Hepatocyte (in vitro differentiated cells): ENCODE measurements around the gene MTPN. TPM values are rescaled to one million over a fixed set of nuclear protein-coding genes. Genes with fewer than 3 reads are reported as not detected.

Source experiments
- DNase-seq: peaks from one replicate; pipeline ENCODE4 v3.0.0-alpha.2; 2016; ENCODE audit warnings: low spot score
- H2AFZ ChIP-seq: fragments of 200-600 bp; sonication (generic); 2 replicates; pipeline ENCODE4 v1.6.0; 2016; ENCODE audit warnings: antibody characterized with exemption, mild to moderate bottlenecking
- H3K27ac ChIP-seq: fragments of 200-600 bp; sonication (generic); 2 replicates; pipeline ENCODE4 v1.5.1; 2016; ENCODE audit warnings: mild to moderate bottlenecking
- H3K27me3 ChIP-seq: fragments of 200-600 bp; sonication (generic); 2 replicates; pipeline ENCODE4 v1.6.1; 2016
- H3K36me3 ChIP-seq: fragments of 200-600 bp; sonication (generic); replicated peaks from 2 replicates; pipeline ENCODE4 v1.5.1; 2016; ENCODE audit warnings: low read depth; ENCODE audit not compliant: insufficient read depth
- H3K4me1 ChIP-seq: fragments of 200-600 bp; sonication (generic); 2 replicates; pipeline ENCODE4 v1.5.1; 2016; ENCODE audit warnings: mild to moderate bottlenecking, moderate library complexity; ENCODE audit not compliant: insufficient read depth
- H3K4me2 ChIP-seq: fragments of 200-600 bp; sonication (generic); 2 replicates; pipeline ENCODE4 v1.6.0; 2016
- H3K4me3 ChIP-seq: fragments of 200-600 bp; sonication (generic); 2 replicates; pipeline ENCODE4 v1.5.1; 2016; ENCODE audit warnings: mild to moderate bottlenecking
- H3K79me2 ChIP-seq: fragments of 200-600 bp; sonication (generic); 2 replicates; pipeline ENCODE4 v1.6.0; 2017; ENCODE audit warnings: mild to moderate bottlenecking
- H3K9me2 ChIP-seq: fragments of 200-600 bp; sonication (generic); replicated peaks from 2 replicates; pipeline ENCODE4 v1.6.0; 2017; ENCODE audit warnings: mild to moderate bottlenecking; ENCODE audit not compliant: insufficient read depth
- H3K9me3 ChIP-seq: fragments of 200-600 bp; sonication (generic); 2 replicates; pipeline ENCODE4 v1.5.1; 2016; ENCODE audit warnings: low read depth, mild to moderate bottlenecking
- H4K20me1 ChIP-seq: fragments of 200-600 bp; sonication (generic); 2 replicates; pipeline ENCODE4 v1.6.0; 2016; ENCODE audit warnings: mild to moderate bottlenecking; ENCODE audit not compliant: insufficient read depth, poor library complexity, severe bottlenecking
- EZH2 ChIP-seq: fragments of 200-600 bp; sonication (generic); IDR thresholded peaks from 2 replicates; pipeline ENCODE4 v1.6.1; 2016; ENCODE audit warnings: antibody characterized with exemption, mild to moderate bottlenecking, borderline replicate concordance
- EZH2phosphoT487 ChIP-seq: fragments of 200-600 bp; sonication (generic); IDR thresholded peaks from one replicate; pipeline ENCODE4 v1.6.1; 2018; ENCODE audit warnings: antibody characterized with exemption, mild to moderate bottlenecking, low read depth, moderate library complexity; ENCODE audit not compliant: unreplicated experiment, severe bottlenecking
- WGBS: methylation state at CpG from one replicate; pipeline ENCODE4 v1.1.6; 2016; ENCODE audit warnings: low lambda C conversion rate; ENCODE audit errors: missing lambda C conversion rate; 5-methylcytosine and 5-hydroxymethylcytosine counted together
- polyA plus RNA-seq: library from polyadenylated mRNA; unstranded; fragments of >200 nt; fragmentation: Nextera tagmentation; extraction: Ambion mirVana; gene quantifications from 2 replicates; pipeline ENCODE4 v1.2.1, GENCODE V29; 2016
- total RNA-seq: library from RNA; depleted of rRNA; stranded (reverse); fragments of >200 nt; gene quantifications from 2 replicates; pipeline ENCODE4 v1.2.3, GENCODE V29; 2014
- TF ChIP-seq, protein P1 (sequence below): fragments of 200-600 bp; sonication (generic); IDR thresholded peaks from 2 replicates; pipeline ENCODE4 v1.5.1; 2016; ENCODE audit warnings: antibody characterized with exemption, mild to moderate bottlenecking; ENCODE audit not compliant: poor library complexity

MTPN gene
- total and polyA plus RNA-seq, 2 experiments from 2014 or later = 32.8 to 131 TPM

DNA sequence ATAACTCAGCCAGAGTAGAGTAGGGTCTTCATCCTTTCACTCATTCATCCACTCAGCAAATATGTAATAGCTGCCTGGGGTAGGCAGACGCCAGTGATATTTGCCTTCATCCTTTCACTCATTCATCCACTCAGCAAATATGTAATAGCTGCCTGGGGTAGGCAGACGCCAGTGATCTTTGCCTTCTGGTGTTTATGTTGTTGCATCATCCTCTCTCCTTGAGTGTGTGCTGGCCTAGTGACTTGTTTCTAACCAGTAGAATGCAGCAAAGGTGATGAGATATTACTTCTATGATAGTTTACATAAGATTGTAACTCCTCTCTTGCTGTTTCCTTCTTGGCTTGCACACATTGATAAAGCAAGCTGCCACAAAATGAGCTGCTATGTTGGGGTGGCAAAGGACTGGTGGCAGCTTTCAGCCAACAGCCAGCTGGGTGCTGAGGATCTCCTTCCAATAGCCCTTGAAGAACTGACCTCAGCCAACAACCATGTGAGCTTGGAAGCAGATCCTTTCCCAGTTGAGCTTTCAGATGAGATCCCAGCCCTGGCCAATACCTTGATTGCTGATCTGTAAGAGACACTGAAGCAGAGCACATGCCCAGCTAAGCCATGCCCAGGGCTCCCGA, 23.2 kb upstream of the MTPN start:
- Histone ChIP-seq H3K9me3 (no peaks in the 10 kb centered on the region), H2AFZ (no peak overlapping the region), H3K79me2 (no peaks in the 10 kb centered on the region), H3K4me3 (no peak overlapping the region), H4K20me1 (no peaks in the 10 kb centered on the region), H3K4me2 (no peak overlapping the region), H3K36me3 (no peaks in the 10 kb centered on the region), H3K9me2 (no peaks in the 10 kb centered on the region), H3K27ac (peak overlapping the region; percentile 66), H3K4me1 (no peaks in the 10 kb centered on the region), H3K27me3 (no peaks in the 10 kb centered on the region)
- no peak for TF ChIP-seq EZH2phosphoT487
- TF ChIP-seq, protein P1, sequence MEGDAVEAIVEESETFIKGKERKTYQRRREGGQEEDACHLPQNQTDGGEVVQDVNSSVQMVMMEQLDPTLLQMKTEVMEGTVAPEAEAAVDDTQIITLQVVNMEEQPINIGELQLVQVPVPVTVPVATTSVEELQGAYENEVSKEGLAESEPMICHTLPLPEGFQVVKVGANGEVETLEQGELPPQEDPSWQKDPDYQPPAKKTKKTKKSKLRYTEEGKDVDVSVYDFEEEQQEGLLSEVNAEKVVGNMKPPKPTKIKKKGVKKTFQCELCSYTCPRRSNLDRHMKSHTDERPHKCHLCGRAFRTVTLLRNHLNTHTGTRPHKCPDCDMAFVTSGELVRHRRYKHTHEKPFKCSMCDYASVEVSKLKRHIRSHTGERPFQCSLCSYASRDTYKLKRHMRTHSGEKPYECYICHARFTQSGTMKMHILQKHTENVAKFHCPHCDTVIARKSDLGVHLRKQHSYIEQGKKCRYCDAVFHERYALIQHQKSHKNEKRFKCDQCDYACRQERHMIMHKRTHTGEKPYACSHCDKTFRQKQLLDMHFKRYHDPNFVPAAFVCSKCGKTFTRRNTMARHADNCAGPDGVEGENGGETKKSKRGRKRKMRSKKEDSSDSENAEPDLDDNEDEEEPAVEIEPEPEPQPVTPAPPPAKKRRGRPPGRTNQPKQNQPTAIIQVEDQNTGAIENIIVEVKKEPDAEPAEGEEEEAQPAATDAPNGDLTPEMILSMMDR = no peak
- TF ChIP-seq EZH2 = no peak
- peak; percentile 53 for DNase-seq
- WGBS = 51% methylated on average over 3 of the region's 3 CpGs

DNA sequence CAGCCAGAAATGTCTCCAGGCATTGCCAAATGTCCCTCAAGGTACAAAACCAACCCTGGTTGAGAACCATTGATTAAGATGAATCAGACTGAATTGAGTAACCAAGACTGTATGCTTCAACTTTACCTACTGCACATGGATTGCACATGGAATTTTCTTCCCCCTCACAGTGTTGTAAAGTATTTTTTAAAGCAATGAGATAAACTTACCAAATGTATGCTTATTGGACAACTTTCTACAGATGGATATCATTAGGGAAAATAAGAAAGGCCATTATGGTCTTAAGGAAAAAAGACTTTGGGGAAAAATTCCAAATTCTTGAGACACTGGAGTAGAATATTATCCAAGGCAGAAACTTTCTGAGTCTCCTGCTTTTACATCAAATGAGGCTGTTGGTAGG, 20.9 kb upstream of the MTPN start:
- Histone ChIP-seq H3K9me2 (no peaks in the 10 kb centered on the region), H3K79me2 (no peaks in the 10 kb centered on the region), H3K36me3 (no peaks in the 10 kb centered on the region), H3K4me3 (no peak overlapping the region), H3K9me3 (no peaks in the 10 kb centered on the region), H2AFZ (no peak overlapping the region), H3K27me3 (no peaks in the 10 kb centered on the region), H3K27ac (no peak overlapping the region), H3K4me2 (no peak overlapping the region), H4K20me1 (no peaks in the 10 kb centered on the region), H3K4me1 (no peaks in the 10 kb centered on the region)
- no peak for TF ChIP-seq EZH2
- TF ChIP-seq EZH2phosphoT487 = no peak
- TF ChIP-seq, protein P1 = no peak
- DNase-seq = no peak

- H3K9me2 ChIP-seq = no peaks in the 10 kb centered on the region
- 91% methylated on average over 2 of the region's 2 CpGs for WGBS
- no peak for DNase-seq
- H3K79me2 ChIP-seq = no peaks in the 10 kb centered on the region
- no peaks in the 10 kb centered on the region for H4K20me1 ChIP-seq
- no peak overlapping the region for H3K4me3 ChIP-seq
- no peaks in the 10 kb centered on the region for H3K9me3 ChIP-seq
- H3K4me1 ChIP-seq = no peaks in the 10 kb centered on the region
- TF ChIP-seq, protein P1 = no peak
- TF ChIP-seq EZH2 (no peak), EZH2phosphoT487 (no peak)
- no peaks in the 10 kb centered on the region for H3K27me3 ChIP-seq
- no peak overlapping the region for H3K27ac ChIP-seq
- H3K4me2 ChIP-seq = no peak overlapping the region
- no peaks in the 10 kb centered on the region for H3K36me3 ChIP-seq
- H2AFZ ChIP-seq = no peak overlapping the region
These were observed 18.6 kb upstream of the MTPN start for GRCh38 chr7:135995748-135996147.
